Muscle of leg (tissue), 11 donors: ENCODE data around the gene ZNF789. TPM values are rescaled to one million over a fixed set of nuclear protein-coding genes. Genes with fewer than 3 reads are reported as not detected.

Experiments
- DNase-seq: peaks from one replicate; pipeline ENCODE4 v3.0.0; 2013
- H3K27ac ChIP-seq: one replicate; pipeline ENCODE4 v1.5.1; 2013; ENCODE audit warnings: mild to moderate bottlenecking, low read length, control low read depth
- H3K27me3 ChIP-seq: one replicate; pipeline ENCODE4 v1.6.1; 2013; ENCODE audit warnings: low read length; ENCODE audit not compliant: control insufficient read depth, insufficient read depth
- H3K36me3 ChIP-seq: one replicate; pipeline ENCODE4 v1.6.1; 2013; ENCODE audit warnings: low read length; ENCODE audit not compliant: control insufficient read depth, insufficient read depth
- H3K4me1 ChIP-seq: one replicate; pipeline ENCODE4 v1.6.1; 2013; ENCODE audit warnings: low read length; ENCODE audit not compliant: control insufficient read depth, insufficient read depth
- H3K4me3 ChIP-seq: one replicate; pipeline ENCODE4 v1.5.1; 2013; ENCODE audit warnings: low read length, control low read depth
- H3K9me3 ChIP-seq: replicated peaks from 2 replicates; pipeline ENCODE4 v1.6.1; 2013; ENCODE audit warnings: low read depth, low read length; ENCODE audit not compliant: control insufficient read depth
- WGBS: methylation state at CpG from one replicate; pipeline ENCODE4 v1.1.5; 2013; ENCODE audit warnings: missing lambda C conversion rate; ENCODE audit not compliant: insufficient coverage; 5-methylcytosine and 5-hydroxymethylcytosine counted together
- polyA plus RNA-seq, 8 donors: library from polyadenylated mRNA; unstranded; fragments of 120-200 nt; gene quantifications; one replicate each; pipeline versions ENCODE4 v1.2.1 to v1.2.3, GENCODE V29; 2013; ENCODE audit warnings: inconsistent platforms in 1 of 8, low replicate concordance in 1 of 8; ENCODE audit not compliant: insufficient read length in 8 of 8, insufficient read depth in 1 of 8
- total RNA-seq: library from RNA; stranded (reverse); fragments of 120-200 nt; gene quantifications from one replicate; pipeline ENCODE4 v1.2.4, GENCODE V29; 2013

Gene ZNF789
- total and polyA plus RNA-seq, 9 donors, result 14.8 to 53.8 (median 22.0) TPM

DNA sequence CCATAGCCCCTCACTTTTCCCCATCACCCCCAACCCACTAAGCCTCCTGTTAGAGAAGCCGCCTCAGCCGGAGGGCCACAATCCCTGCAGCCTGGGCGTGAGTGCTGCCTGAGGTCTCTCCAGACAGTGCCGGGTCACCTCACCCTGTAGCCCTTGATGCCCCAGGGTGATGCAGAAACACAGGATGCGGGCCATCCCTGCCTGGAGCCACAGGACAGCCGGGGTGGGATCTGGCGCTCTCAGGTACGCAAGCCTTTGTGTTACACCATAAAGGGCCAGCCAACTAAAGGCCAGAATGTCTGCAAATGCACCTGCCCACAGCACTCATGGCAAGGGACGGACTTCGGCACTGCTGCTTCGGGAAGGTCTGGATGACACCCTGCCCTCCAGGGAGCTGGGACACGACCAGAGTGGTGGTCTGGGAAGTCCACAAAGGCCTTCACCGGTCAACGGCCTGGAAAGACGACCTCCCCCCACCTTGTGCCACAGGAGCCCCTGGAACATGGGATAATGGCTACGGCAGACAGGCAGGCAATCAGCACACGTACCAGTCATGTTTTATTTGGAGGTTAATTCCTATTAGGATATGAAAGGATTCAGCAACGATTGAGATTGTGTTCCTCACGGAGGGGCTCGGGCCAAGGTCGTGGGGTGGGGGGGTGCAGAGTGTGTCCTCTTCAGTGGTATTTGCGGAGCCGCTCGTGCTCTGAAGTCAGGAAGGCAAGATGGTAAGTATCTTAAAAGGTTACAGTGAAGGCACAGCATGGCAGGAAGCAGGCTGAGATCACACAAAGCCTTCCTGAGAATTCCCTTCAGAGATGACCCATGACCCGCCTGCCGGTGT, 14.8 kb upstream of the ZNF789 start:
- H3K27me3 ChIP-seq, result no peaks in the 10 kb centered on the region
- H3K4me3 ChIP-seq, result no peak overlapping the region
- peak overlapping the region; percentile 7 for H3K27ac ChIP-seq
- peaks cover 36% of the 10 kb centered on the region for H3K4me1 ChIP-seq
- 83% methylated on average over 20 of the region's 26 CpGs for WGBS
- H3K9me3 ChIP-seq, result no peaks in the 10 kb centered on the region
- no peak for DNase-seq
- peaks cover 81% of the 10 kb centered on the region for H3K36me3 ChIP-seq

DNA sequence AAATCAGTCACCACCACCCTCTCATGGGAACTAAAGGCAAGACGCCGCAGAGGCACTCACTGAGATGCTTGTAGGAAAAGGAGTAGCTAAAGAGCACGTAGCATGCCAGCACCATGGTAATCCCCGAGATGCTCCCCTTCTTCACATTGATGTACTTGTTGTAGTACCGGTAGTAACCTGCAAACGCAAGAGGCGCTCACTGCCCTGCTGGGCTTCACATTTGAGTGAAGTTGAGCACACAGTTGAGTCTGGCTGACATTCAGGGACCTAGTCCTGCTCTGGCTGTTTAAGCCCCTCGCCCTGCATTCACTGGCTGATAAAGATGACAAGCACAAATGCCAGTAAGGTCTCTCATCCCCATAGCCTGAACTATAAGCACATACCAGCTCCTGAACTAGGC, 13.6 kb upstream of the ZNF789 start:
- 92% methylated on average over 4 of the region's 8 CpGs for WGBS
- no peak for DNase-seq
- Histone ChIP-seq H3K36me3 (peaks cover 81% of the 10 kb centered on the region), H3K4me1 (peaks cover 40% of the 10 kb centered on the region), H3K27ac (no peak overlapping the region), H3K9me3 (no peaks in the 10 kb centered on the region), H3K27me3 (no peaks in the 10 kb centered on the region), H3K4me3 (no peak overlapping the region)

DNA sequence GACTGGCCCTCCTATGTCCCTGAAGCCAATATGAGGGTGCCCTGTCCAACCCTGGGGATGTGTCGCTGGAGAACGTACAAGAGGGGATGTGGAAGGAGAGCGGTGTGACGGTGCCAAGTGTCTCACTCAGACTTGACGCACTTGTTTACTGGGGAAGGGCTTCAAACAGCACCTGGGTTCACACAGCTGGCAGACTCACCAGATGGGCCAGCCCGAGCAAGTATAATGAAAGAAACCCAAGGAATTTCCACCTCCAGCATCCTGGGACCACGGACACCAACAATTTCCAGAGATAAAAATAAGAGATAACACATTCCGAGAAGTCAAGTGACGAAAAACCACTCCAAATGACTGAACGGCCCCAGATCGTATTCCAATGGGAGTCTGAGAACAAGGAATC, 12.0 kb upstream of the ZNF789 start:
- H3K4me3 ChIP-seq, result no peak overlapping the region
- no peak overlapping the region for H3K27ac ChIP-seq
- no peak for DNase-seq
- 88% methylated on average over 10 of the region's 11 CpGs for WGBS
- peaks cover 67% of the 10 kb centered on the region for H3K36me3 ChIP-seq
- no peaks in the 10 kb centered on the region for H3K27me3 ChIP-seq
- H3K4me1 ChIP-seq, result peaks cover 44% of the 10 kb centered on the region
- no peaks in the 10 kb centered on the region for H3K9me3 ChIP-seq

DNA sequence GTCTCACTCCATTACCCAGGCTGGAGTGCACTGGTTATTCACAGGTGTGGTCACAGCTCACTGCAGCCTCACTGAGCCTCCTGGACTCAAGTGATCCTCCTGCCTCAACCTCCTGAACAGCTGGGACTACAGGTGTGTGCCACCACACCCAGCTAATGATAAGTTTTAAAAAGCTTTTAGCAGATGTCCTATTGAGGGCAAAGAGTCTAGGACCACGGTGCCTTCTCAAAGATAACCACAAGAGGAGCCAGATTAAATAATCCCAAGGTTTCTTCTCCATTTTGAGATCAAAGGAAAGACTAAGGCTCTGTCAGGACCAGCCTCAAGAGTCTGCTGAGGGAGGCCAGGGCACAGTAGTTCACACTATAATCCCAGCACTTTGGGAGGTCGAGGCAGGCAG, 11.5 kb upstream of the ZNF789 start:
- no peaks in the 10 kb centered on the region for H3K27me3 ChIP-seq
- WGBS, result 100% methylated on average over 2 of the region's 2 CpGs
- DNase-seq, result no peak
- no peak overlapping the region for H3K27ac ChIP-seq
- H3K4me3 ChIP-seq, result no peak overlapping the region
- peaks cover 61% of the 10 kb centered on the region for H3K36me3 ChIP-seq
- H3K4me1 ChIP-seq, result peaks cover 39% of the 10 kb centered on the region
- no peaks in the 10 kb centered on the region for H3K9me3 ChIP-seq

DNA sequence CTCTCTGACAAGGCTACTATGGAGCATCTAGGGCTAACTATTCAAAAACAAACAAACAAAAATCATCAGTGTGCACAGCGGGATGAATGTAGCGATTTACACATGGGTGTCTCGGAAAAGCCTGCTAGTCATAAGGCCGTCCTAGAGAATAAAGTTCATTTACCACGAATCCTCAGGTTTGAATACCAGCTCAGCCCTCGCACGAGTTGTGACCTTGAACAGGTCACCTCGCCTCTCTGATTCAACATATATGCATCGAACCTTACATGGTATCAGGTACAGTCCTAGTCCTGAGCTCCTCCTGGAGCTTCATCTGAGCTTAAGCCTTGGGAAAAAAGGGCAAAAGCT, 7.3 kb upstream of the ZNF789 start:
- H3K9me3 ChIP-seq, result no peaks in the 10 kb centered on the region
- H3K4me3 ChIP-seq, result peak overlapping the region; percentile 98
- H3K27ac ChIP-seq, result peak overlapping the region; percentile 75
- 15% methylated on average over 8 of the region's 9 CpGs for WGBS
- H3K27me3 ChIP-seq, result peaks cover 3% of the 10 kb centered on the region
- DNase-seq, result no peak
- H3K36me3 ChIP-seq, result peaks cover 21% of the 10 kb centered on the region
- peaks cover 17% of the 10 kb centered on the region for H3K4me1 ChIP-seq

DNA sequence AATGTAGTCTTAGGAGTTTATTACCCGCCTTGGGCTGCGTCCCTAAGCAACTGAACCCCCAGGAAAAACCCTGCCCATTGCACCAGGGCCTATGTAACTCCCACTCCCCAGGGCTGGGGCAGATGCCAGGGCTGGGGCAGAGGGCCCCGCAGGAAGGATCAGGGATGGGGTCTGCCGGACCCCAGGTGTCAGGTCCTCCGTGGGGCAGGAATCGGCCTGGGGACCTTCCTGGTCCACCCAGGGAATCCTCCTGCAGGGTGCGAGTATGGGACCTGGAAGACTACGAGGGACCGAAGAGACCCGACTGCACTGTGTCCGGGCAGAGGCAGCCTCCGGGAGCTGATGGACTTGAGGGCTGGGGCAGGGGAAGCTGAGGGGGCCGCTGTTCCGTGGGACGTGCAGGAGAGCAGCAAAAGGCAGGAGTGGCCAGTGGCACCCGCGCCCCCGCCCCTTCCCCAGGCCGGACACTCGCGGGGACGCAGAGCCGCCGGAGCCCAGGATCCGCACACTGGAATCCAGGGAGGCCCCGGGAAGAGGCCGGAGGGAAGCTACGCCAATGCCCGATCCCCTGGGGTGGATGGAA, 4.3 kb upstream of the ZNF789 start:
- no peak overlapping the region for H3K27ac ChIP-seq
- no peak for DNase-seq
- H3K4me1 ChIP-seq, result peaks cover 19% of the 10 kb centered on the region
- no peaks in the 10 kb centered on the region for H3K9me3 ChIP-seq
- WGBS, result 84% methylated on average over 25 of the region's 29 CpGs
- H3K4me3 ChIP-seq, result no peak overlapping the region
- H3K36me3 ChIP-seq, result peaks cover 8% of the 10 kb centered on the region
- peaks cover 3% of the 10 kb centered on the region for H3K27me3 ChIP-seq

DNA sequence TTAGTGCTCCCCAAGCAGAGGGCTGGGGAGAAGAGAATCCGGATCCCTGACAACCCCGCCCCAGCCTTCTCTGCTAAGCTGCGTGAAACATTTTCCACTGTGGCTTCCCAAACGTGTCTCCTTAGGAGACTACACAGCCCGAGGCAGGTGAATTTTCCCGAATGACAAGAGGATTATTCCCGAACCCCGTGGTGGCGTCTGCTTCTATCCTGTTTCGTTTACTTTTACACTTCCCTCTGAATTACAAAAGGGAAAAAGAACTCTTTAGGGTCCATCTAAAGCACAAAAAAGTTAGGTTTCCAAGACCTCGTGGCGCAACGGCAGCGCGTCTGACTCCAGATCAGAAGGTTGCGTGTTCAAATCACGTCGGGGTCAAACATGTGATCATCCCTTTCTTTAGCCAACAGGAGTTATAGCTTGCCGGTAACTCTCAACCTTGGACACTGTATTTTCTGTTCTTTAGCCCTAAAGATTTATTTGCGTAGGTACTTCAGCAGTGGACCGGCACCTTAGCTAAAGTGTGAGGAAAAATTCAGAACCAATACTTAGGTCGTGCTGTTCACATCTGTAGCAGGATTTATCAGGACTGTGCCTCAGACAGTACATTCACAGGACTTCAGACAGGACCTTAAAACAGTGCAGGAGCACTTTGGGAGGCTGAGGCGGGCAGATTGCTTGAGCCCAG, 3.2 kb upstream of the ZNF789 start:
- 38% methylated on average over 17 of the region's 23 CpGs for WGBS
- no peak overlapping the region for H3K27ac ChIP-seq

DNA sequence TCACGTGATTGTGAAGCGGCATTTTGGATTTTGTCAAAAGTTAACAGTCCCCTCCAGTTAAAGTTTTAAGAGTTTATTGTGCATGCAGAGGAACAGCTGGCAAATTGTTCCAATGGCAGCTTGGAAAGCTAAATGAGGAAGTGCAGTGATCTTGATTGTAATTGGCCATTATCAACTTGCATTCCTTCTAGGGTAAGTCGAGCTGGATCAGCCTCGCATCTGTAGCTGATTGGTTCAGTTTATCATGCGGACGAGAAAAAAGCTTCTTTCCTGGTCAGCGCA, 566 bp downstream of the ZNF789 start:
- peak overlapping the region; percentile 90 for H3K27ac ChIP-seq
- DNase-seq, result peak; percentile 65
- H3K27me3 ChIP-seq, result peaks cover 3% of the 10 kb centered on the region
- no peaks in the 10 kb centered on the region for H3K9me3 ChIP-seq
- peaks cover 9% of the 10 kb centered on the region for H3K4me1 ChIP-seq
- peaks cover 12% of the 10 kb centered on the region for H3K36me3 ChIP-seq
- WGBS, result 0% methylated on average over 5 of the region's 7 CpGs
- peak overlapping the region; percentile 86 for H3K4me3 ChIP-seq

More for the DNA sequence above, 3.2 kb upstream of the ZNF789 start:
- peaks cover 3% of the 10 kb centered on the region for H3K27me3 ChIP-seq
- H3K4me1 ChIP-seq, result peaks cover 20% of the 10 kb centered on the region
- no peak for DNase-seq
- no peaks in the 10 kb centered on the region for H3K9me3 ChIP-seq
- no peak overlapping the region for H3K4me3 ChIP-seq
- no peaks in the 10 kb centered on the region for H3K36me3 ChIP-seq

DNA sequence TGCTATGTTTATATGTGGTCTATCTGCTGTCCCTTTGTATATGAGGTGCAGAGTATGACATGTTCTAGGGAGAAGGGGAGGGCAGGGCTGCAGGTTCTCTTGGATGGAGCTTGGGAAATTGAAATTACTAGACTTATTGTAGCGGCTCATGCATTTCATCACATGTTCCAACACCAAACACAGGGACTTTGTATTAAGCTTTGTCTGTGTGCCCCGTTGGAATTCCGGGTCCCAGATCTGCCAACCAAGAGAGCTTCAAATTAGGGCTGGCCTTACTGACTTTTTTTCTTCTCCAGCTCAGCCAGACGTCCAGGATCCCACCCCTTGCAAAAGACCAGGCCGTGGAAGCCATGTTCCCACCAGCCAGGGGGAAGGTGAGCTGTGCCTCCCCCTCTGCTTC, 3.4 kb downstream of the ZNF789 start:
- no peak for DNase-seq
- H3K4me1 ChIP-seq, result peaks cover 16% of the 10 kb centered on the region
- H3K9me3 ChIP-seq, result no peaks in the 10 kb centered on the region
- H3K4me3 ChIP-seq, result no peak overlapping the region
- no peaks in the 10 kb centered on the region for H3K27me3 ChIP-seq
- no peak overlapping the region for H3K27ac ChIP-seq
- 92% methylated on average over 3 of the region's 5 CpGs for WGBS
- H3K36me3 ChIP-seq, result peaks cover 33% of the 10 kb centered on the region
